ENCODE measurements around the gene PRSS1.
"Not testable (repeated sequence)": the region's sequence is repeated elsewhere in the genome, so short reads cannot be mapped to it uniquely, and the experiment has no call there.

Gene PRSS1

GRCh38 chr7:142749218-142749993 lies at the start of gene PRSS1:
Gene PRSS1, plus strand, starts transcription at chr7:142749472. Its CDS starts 13 bp downstream, at chr7:142749485.
- DNase-seq (ENCODE audit: low read depth), result no peak

DNA sequence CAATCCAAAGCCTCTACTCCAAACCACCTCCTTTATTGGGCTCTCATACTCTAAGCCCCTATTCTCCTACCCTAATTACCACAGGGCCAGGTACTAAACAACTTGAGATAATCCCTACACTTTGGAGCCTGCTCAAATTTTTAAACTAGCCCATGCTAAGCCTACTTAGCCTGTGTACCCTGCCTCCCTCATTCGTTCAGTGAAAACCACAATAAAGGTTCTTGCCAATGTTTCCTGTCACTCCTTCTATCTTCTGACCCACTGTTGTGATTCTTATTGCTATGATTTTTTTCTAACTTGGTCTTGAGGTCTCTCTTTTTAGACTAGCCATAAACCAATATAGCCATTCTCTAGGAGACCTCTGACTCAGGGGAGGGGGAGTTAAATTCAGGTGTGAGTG lies 48.3 kb upstream of the PRSS1 start:
- DNase-seq (ENCODE audit: low read depth), result not testable (repeated sequence)

DNA sequence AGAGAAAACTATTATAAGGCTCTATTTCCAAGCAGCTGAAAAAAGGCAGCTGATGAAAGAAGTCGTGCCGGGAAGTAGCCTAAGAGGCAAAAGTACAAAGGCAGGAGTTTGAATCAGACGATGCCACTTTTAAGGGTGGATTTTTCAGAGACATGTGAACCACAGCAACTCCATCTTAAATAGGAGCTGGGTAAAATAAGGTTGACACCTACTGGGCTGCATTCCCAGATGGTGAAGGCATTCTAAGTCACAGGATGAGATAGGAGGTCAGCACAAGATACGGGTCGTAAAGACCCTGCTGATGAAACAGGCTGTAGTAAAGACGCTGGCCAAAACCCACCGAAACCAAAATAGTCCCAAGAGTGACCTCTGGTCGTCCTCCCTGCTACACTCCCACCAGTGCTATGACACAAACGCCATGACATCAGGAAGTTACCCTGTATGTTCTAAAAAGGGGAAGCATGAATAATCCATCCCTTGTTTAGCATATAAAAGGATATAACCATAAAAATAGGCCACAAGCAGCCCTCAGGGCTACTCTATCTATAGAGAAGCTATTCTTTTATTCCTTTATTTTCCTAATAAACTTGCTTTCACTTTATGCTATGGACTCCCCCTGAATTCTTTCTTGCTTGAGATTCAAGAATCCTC lies 45.5 kb upstream of the PRSS1 start:
- no peak for DNase-seq (ENCODE audit: low read depth)

GRCh38 chr7:142708726-142709125 lies 40.5 kb upstream of the PRSS1 start:
- DNase-seq (ENCODE audit: low read depth), result not testable (repeated sequence)

DNA sequence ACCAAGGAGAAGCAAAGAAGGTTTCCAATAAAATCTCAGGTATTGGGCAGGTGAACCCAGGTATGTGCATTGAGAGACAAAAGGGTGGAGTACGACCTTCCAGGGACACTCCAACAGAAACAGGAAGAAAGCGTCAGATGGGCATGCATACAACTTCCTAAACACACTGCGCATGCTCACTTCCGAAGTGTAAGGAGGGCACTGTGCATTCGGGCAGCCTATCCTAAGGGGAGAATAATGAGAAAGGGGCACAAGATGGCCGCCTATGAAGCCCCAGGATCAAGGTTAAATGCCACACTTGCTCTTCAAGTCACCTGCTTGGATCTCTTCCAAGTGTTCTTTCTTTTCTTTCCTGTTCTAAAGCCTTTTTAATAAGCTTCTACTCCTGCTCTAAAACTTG lies 39.4 kb upstream of the PRSS1 start:
- no peak for DNase-seq (ENCODE audit: low read depth)

DNA sequence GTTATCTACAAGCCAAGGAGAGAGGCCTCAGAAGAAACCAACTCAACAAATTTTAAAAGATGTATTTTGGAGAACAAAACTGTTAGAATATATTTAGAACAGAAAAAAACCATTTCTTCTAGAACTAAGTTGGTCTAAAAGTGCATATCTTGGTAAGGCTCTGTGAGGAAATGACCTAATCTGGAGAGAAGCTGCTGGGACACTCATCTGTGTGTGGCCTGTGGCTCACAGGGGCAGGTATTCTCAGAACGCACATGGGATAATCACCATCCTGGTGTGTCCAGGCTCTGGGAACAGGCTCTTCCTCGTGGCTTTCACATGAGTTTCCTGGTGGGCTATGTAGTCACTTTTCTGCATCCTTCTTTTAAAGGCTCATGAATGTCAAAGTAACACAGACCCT lies 38.1 kb upstream of the PRSS1 start:
- no peak for DNase-seq (ENCODE audit: low read depth)

- DNase-seq (ENCODE audit: low read depth), result peak; percentile 30
These were observed 37.3 kb upstream of the PRSS1 start for GRCh38 chr7:142711746-142712616.

GRCh38 chr7:142712617-142712957 lies 36.7 kb upstream of the PRSS1 start:
- DNase-seq (ENCODE audit: low read depth), result no peak

- DNase-seq (ENCODE audit: low read depth), result no peak
These were observed 34.9 kb upstream of the PRSS1 start for GRCh38 chr7:142714375-142714774.

- no peak for DNase-seq (ENCODE audit: low read depth)
These were observed 32.7 kb upstream of the PRSS1 start for GRCh38 chr7:142716596-142716995.

DNA sequence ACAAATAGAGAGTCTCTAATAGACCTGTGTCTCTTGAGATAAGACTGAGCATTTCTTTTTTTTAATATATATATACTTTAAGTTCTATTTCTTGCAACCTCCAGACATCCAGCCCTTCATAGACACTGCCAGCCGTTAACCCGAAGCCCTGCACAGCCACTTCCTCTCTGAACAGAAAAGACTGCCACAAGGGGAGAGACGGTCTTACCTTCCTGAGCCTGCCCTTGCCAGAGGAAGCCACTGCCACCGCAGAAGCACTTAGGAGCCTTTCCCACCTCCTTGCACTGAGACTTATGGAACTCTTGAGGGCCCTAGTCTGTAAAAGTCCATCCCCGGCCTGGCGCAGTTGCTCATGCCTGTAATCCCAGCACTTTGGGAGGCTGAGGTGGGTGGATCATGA lies 31.8 kb upstream of the PRSS1 start:
- no peak for DNase-seq (ENCODE audit: low read depth)

GRCh38 chr7:142718313-142718712 lies 31.0 kb upstream of the PRSS1 start:
- DNase-seq (ENCODE audit: low read depth), result no peak

- no peak for DNase-seq (ENCODE audit: low read depth)
These were observed 29.0 kb upstream of the PRSS1 start for GRCh38 chr7:142720172-142720773.

DNA sequence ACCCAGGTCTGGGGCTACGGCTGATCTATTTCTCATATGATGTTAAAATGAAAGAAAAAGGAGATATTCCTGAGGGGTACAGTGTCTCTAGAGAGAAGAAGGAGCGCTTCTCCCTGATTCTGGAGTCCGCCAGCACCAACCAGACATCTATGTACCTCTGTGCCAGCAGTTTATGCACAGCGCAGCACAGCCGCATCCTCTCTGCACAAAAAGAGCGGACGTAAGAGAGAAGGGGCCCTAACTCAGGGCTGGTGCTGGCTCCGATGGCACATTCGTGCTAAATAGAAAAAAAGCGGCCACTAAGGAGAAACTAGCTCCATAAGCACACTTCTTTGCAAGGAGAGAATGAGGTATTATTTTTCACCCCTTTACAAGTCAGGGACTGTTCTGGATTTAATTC lies 28.3 kb upstream of the PRSS1 start:
- no peak for DNase-seq (ENCODE audit: low read depth)

- DNase-seq (ENCODE audit: low read depth), result no peak
These were observed 27.0 kb upstream of the PRSS1 start for GRCh38 chr7:142722248-142722794.

DNA sequence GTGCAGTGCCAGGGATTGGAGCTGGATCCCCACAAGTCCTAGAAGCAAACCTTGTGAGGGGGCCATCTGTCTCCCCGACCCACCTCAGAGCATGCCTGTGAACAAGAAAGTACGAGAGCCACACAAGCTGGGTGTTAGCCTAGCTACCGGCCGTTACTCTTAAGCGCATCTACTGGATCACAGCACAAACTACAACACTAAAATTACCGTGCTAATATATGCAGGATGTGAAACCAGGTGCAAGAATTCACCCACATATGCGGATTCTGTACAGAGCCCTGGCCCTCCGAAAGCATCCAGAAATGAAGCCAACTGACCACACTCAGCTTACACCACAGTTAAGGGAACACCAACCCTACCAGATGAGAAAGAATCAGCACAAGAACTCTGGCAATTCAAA lies 16.0 kb upstream of the PRSS1 start:
- DNase-seq (ENCODE audit: low read depth), result no peak

DNA sequence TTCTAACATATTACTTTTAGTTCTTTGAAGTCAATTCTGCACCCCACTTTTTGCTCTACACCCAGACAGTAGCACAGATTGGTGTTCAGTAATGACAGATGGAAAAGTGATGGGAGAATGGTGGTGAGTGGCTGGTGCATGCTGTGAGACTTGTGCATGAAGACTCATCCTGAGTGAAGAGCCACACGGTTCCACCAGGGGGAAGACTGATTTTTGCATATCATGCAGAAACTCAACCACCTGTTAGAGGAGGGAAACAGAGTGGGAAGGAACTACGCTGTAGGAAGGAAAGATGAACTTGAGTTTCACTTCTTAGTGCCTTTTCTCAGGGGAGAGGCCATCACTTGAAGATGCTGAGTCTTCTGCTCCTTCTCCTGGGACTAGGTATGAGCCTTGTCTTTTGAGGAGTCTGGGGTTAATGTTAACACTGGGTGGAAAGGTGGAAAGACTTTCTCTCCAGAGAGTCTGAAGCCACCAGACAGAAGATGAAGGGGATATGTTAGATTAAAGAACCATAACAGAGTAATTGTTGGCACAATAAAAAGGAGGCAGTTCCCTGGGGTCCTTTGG lies 9.3 kb upstream of the PRSS1 start:
- DNase-seq (ENCODE audit: low read depth), result no peak

- DNase-seq (ENCODE audit: low read depth), result no peak
These were observed 8.5 kb upstream of the PRSS1 start for GRCh38 chr7:142740786-142741185.

DNA sequence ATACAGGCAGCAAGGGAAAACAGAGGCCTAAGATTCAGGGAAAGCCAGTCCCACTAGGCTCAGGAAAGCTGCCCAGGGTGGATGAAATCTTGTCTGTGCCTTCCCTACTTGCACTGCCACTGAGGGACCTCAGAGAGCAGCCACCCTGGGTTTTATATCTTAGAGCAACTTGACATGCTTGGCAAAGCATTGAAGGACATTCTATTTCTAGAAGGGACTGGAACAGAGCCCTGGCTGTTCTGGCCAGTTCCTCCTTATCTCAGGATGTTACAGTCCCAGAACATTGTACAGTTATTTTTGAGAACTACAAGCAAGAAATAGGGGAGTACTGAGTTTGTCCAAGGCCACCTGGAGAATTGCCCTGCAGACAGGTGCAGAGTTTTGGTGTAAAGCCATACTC lies 7.3 kb upstream of the PRSS1 start:
- not testable (repeated sequence) for DNase-seq (ENCODE audit: low read depth)

GRCh38 chr7:142745091-142745635 lies 4.1 kb upstream of the PRSS1 start:
- peak; percentile 40 for DNase-seq (ENCODE audit: low read depth)

GRCh38 chr7:142745745-142746144 lies 3.5 kb upstream of the PRSS1 start:
- DNase-seq (ENCODE audit: low read depth), result no peak
